Measurements from ENCODE around the gene REXO4. TPM values are rescaled to one million over a fixed set of nuclear protein-coding genes. Genes with fewer than 3 reads are reported as not detected.
"Not testable (repeated sequence)": the region's sequence is repeated elsewhere in the genome, so short reads cannot be mapped to it uniquely, and the experiment has no call there.

The REXO4 gene
- total and polyA plus RNA-seq, 2 donors (not counting 1 experiment from before 2014, with no cell fraction given): 16.6 to 21.1 TPM

GRCh38 chr9:133393399-133393798, 24.4 kb downstream of the REXO4 start:
- no peak for TF ChIP-seq CTCF (conservative IDR thresholded peaks at IDR 0.05 in 1 of 2, IDR thresholded peaks at IDR 0.05 in 1 of 2; ENCODE audit: low read depth in 1 of 2, low read length in 2 of 2)
- no peak for TF ChIP-seq EZH2 (IDR thresholded peaks at IDR 0.05; ENCODE audit: low read length, missing control alignments)
- H3K9me3 ChIP-seq (ENCODE audit: control insufficient read depth, insufficient read depth, low read depth, low read length): no peaks in the 10 kb centered on the region
- H3K27ac ChIP-seq (ENCODE audit: insufficient read depth, low read length): no peak overlapping the region
- H3K9ac ChIP-seq (ENCODE audit: insufficient read depth, low read length): no peak overlapping the region
- peaks cover 6% of the 10 kb centered on the region for H3K27me3 ChIP-seq (ENCODE audit: control insufficient read depth, insufficient read depth, low read length)
- H3K79me2 ChIP-seq (ENCODE audit: control insufficient read depth, insufficient read depth, low read length): no peaks in the 10 kb centered on the region
- H2AFZ ChIP-seq (ENCODE audit: low read length): no peak overlapping the region
- no peak overlapping the region for H3K4me2 ChIP-seq (ENCODE audit: extremely low read depth, insufficient read depth, low read length)
- H3K4me3 ChIP-seq (replicated peaks in 1 of 4; ENCODE audit: control extremely low read depth in 1 of 4, insufficient read depth in 1 of 4, low read depth in 3 of 4, low read length in 4 of 4): no peak overlapping the region
- no peaks in the 10 kb centered on the region for H4K20me1 ChIP-seq (ENCODE audit: control insufficient read depth, extremely low read depth, insufficient read depth, low read length)
- H3K36me3 ChIP-seq (ENCODE audit: control insufficient read depth, insufficient read depth, low read length): no peaks in the 10 kb centered on the region
- H3K4me1 ChIP-seq (ENCODE audit: control insufficient read depth, extremely low read depth, insufficient read depth, low read length): no peaks in the 10 kb centered on the region
- DNase-seq (ENCODE audit: low read depth in 2 of 2): no peak

GRCh38 chr9:133392308-133392707, 25.5 kb downstream of the REXO4 start:
- H2AFZ ChIP-seq (ENCODE audit: low read length); H3K9me3 ChIP-seq (ENCODE audit: control insufficient read depth, insufficient read depth, low read depth, low read length); H3K9ac ChIP-seq (ENCODE audit: insufficient read depth, low read length); H3K4me2 ChIP-seq (ENCODE audit: extremely low read depth, insufficient read depth, low read length); H4K20me1 ChIP-seq (ENCODE audit: control insufficient read depth, extremely low read depth, insufficient read depth, low read length); H3K27ac ChIP-seq (ENCODE audit: insufficient read depth, low read length); H3K79me2 ChIP-seq (ENCODE audit: control insufficient read depth, insufficient read depth, low read length); H3K27me3 ChIP-seq (ENCODE audit: control insufficient read depth, insufficient read depth, low read length); H3K36me3 ChIP-seq (ENCODE audit: control insufficient read depth, insufficient read depth, low read length); H3K4me1 ChIP-seq (ENCODE audit: control insufficient read depth, extremely low read depth, insufficient read depth, low read length); DNase-seq (ENCODE audit: low read depth in 2 of 2); H3K4me3 ChIP-seq (replicated peaks in 1 of 4; ENCODE audit: control extremely low read depth in 1 of 4, insufficient read depth in 1 of 4, low read depth in 3 of 4, low read length in 4 of 4): not testable (repeated sequence)

- H3K4me2 ChIP-seq (ENCODE audit: extremely low read depth, insufficient read depth, low read length); DNase-seq (ENCODE audit: low read depth in 2 of 2); H4K20me1 ChIP-seq (ENCODE audit: control insufficient read depth, extremely low read depth, insufficient read depth, low read length); H3K4me3 ChIP-seq (replicated peaks in 1 of 4; ENCODE audit: control extremely low read depth in 1 of 4, insufficient read depth in 1 of 4, low read depth in 3 of 4, low read length in 4 of 4); H3K79me2 ChIP-seq (ENCODE audit: control insufficient read depth, insufficient read depth, low read length); H3K27me3 ChIP-seq (ENCODE audit: control insufficient read depth, insufficient read depth, low read length); H3K4me1 ChIP-seq (ENCODE audit: control insufficient read depth, extremely low read depth, insufficient read depth, low read length); H2AFZ ChIP-seq (ENCODE audit: low read length); H3K9ac ChIP-seq (ENCODE audit: insufficient read depth, low read length); H3K9me3 ChIP-seq (ENCODE audit: control insufficient read depth, insufficient read depth, low read depth, low read length); H3K36me3 ChIP-seq (ENCODE audit: control insufficient read depth, insufficient read depth, low read length); H3K27ac ChIP-seq (ENCODE audit: insufficient read depth, low read length): not testable (repeated sequence)
Measured at GRCh38 chr9:133391449-133391848, 26.4 kb downstream of the REXO4 start.

GRCh38 chr9:133390713-133391112, 27.1 kb downstream of the REXO4 start:
- H2AFZ ChIP-seq (ENCODE audit: low read length): no peak overlapping the region
- H3K9me3 ChIP-seq (ENCODE audit: control insufficient read depth, insufficient read depth, low read depth, low read length): no peaks in the 10 kb centered on the region
- no peak overlapping the region for H3K4me2 ChIP-seq (ENCODE audit: extremely low read depth, insufficient read depth, low read length)
- no peak for DNase-seq (ENCODE audit: low read depth in 2 of 2)
- H3K4me3 ChIP-seq (replicated peaks in 1 of 4; ENCODE audit: control extremely low read depth in 1 of 4, insufficient read depth in 1 of 4, low read depth in 3 of 4, low read length in 4 of 4): no peak overlapping the region
- no peaks in the 10 kb centered on the region for H4K20me1 ChIP-seq (ENCODE audit: control insufficient read depth, extremely low read depth, insufficient read depth, low read length)
- no peak overlapping the region for H3K9ac ChIP-seq (ENCODE audit: insufficient read depth, low read length)
- H3K79me2 ChIP-seq (ENCODE audit: control insufficient read depth, insufficient read depth, low read length): no peaks in the 10 kb centered on the region
- H3K36me3 ChIP-seq (ENCODE audit: control insufficient read depth, insufficient read depth, low read length): no peaks in the 10 kb centered on the region
- H3K4me1 ChIP-seq (ENCODE audit: control insufficient read depth, extremely low read depth, insufficient read depth, low read length): no peaks in the 10 kb centered on the region
- no peak overlapping the region for H3K27ac ChIP-seq (ENCODE audit: insufficient read depth, low read length)
- H3K27me3 ChIP-seq (ENCODE audit: control insufficient read depth, insufficient read depth, low read length): peaks cover 6% of the 10 kb centered on the region
- TF ChIP-seq EZH2 (IDR thresholded peaks at IDR 0.05; ENCODE audit: low read length, missing control alignments): no peak
- TF ChIP-seq CTCF (conservative IDR thresholded peaks at IDR 0.05 in 1 of 2, IDR thresholded peaks at IDR 0.05 in 1 of 2; ENCODE audit: low read depth in 1 of 2, low read length in 2 of 2): no peak
